Measurements from ENCODE around the gene PNPLA7.
"Not testable (repeated sequence)": the region's sequence is repeated elsewhere in the genome, so short reads cannot be mapped to it uniquely, and the experiment has no call there.

The PNPLA7 gene

DNA sequence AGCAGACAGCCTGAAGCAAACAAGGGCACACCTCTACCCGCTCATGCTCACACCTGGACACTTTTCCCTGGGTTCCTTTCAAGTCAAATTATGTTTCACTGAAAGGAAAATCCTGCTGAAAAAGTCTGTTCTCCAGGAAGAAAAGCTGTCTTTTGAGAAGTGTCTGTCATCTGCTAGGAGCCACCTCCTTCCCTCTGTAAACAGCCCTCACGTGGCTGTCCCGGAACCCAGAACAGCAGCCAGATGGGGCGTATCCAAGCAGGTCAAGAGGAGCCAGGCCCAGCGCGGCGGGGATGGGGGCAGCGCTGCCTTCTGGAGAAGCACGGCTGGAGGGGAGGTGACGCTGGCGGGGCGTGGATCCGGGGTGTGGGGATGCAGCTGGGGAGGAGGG lies at the start of gene PNPLA7:
Gene PNPLA7 (minus strand): TSS at position 172 of the 391 bp plus-strand sequence. CDS start 205 bp downstream, outside the sequence.
- DNase-seq: peak; percentile 46 to 60

DNA sequence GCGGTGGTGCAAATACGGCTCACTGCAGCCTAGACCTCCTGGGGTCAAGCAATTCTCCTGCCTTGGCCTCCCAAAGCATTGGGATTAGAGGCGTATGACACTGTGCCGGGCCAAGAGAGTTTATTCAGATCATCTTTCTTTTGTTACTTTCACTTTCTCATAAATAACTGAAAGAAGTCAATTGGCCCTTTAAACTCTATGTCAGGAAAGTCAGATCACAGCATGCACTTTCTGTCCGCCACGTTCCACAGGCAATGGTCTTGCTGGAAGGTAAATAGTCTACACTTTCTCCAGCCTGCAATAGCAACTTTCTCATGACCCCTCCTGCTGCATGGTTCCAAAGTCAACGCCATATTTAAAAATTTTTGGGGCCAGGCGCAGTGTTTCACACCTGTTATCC lies 48.7 kb upstream of the PNPLA7 start:
- no peak for DNase-seq

DNA sequence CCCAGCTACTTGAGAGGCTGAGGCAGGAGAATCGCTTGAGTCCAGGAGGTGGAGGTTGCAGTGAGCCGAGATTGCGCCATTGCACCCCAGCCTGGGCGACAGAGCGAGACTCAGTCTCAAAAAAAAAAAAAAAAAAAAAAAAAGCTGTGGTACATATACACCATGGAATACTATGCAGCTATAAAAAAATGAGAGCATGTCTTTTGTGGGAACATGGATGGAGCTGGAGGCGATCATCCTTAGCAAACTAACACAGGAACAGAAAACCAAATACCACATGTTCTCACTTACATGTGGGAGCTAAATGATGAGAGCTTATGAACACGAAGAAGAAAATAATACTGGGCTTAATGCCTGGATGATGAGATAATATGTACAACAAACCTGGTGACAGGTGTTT lies 46.4 kb upstream of the PNPLA7 start:
- not testable (repeated sequence) for DNase-seq

DNA sequence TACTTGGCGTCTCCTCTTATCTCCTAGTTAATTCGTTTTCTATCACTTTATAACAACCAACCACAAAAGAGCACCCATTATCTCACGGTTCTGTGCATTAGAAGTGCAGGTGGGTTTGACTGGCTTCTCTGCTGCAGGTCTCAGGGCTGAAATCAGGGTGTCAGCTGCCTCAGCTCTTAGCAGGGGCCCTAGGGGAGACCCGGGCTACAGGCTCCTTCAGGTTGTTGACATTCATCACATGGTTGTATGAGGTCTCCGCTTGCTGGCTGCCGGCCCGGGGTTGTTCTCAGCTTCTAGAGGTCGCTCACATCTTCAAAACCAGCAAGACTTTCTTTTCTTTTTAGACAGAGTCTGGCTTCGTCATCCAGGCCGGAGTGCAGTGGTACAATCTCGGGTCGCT lies 43.0 kb upstream of the PNPLA7 start:
- no peak for DNase-seq

DNA sequence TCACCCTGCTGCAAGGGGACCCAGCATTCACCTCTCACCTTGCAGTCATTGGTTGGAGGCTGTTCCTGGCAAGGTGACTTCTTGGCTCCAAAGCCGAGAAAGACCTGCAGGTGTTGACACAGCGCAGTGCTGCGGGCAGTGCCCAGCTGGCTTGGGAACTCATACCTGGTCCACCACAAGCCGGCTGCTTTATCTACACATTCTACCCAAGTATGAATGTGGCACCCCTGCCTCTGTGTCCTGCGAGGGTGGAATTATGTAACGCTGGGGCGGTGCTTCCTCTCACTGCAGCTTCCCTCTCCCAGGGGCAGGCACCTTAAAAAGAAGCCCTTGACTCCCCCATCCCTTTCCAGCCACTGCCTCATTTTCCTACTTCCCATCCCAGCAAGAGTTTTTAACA lies 42.6 kb upstream of the PNPLA7 start:
- DNase-seq: no peak

DNA sequence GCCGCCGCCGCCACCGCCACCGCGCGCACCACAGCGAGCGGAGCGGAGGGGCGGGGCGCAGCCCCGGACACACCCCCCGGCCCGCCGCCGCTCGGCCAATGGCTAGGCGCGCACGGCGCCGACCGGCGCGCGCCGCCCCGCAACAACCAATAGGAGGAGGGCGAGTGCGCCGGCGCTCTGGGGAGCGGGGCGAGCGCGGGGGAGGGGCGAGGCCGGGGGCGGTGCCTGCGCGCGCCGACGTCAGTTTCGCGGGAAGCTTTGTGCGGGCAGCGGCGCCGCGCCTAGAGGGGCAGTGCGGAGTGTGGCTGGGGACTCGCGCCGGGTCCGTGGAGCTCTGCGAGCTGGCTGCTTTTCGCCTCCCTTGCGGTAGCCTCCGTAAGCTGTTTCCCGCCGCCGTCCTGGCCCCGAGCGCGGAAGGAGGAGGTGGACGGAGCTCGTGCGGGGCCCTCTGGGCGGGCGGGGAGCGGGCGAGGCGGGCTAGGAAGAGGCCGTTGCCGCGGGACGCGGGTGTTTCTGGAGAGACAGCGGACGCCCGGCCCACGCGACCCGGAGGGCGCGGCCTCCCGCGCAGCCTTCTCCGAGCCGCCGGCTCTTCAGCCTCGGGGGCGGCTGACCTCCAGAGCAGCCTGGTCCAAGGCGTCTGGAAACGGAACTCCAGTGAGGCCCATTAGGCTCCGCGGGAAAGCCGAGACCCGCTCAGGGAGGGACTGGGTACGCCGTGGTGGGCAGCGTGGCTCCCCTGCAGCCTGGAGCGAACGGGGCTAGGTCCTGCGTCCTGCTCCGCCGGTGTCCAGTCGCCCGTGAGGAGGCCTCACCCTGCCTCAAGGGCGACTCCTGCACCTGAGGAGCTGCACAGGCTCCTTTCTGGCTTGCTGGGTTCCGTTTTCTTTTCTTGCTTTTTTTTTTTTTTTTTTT lies 40.5 kb upstream of the PNPLA7 start, which contains the start of gene ZMYND19:
Gene ZMYND19 (minus strand): TSS at position 44 of the 915 bp plus-strand sequence. CDS start 249 bp downstream, outside the sequence.
- peak; percentile 82 to 91 for DNase-seq

DNA sequence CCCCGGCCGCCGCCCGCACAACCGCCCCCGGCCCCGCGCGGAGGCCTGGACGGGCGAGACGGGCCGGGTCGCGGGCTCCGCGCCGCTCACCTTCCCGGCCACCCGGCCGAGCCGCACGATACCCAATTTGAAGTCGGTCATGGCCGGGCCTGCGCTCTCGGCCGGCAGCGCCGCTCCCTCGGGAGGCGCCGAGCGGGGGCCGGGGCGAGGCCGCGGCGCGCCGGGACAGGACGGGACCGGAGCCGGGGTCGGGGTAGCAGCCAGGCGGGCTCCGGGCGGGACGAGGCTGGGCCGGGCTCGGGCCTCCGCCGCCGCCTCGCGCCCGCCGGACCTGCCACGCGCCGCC lies 39.9 kb upstream of the PNPLA7 start:
- DNase-seq: no peak

DNA sequence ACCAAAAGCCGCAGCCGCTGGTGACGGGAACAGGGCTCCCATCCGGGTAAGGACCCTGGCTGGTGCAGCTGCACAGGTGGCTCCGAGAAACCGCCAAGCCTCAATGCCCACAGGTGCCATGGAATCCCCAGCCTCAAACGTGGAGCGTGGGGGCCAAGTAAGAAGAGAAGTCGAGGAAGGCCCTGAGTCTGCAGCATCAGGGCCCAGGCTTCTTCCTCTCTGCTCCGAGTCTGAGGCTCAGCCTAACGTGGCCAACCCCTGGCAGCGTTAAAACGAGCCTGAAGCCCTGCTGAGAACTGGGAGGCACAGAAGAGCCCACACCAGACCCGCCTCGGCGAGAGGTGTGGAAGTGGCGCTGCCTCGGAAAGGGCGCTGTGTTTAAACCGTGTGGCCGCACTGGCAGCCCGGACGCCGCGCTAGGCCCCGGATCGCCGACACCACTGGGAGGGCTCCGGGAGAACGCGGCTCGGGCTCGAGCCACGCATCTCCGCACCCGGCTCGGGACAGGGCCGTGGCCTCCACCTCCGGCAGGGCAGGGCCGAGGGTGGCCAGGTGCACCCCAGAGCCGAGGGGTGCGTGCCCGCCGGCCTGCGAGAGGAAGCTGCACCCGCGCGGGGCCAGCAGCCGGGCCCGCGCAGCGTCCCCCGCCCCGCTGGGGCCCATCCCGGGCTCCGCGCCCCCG lies 39.4 kb upstream of the PNPLA7 start:
- no peak for DNase-seq

DNA sequence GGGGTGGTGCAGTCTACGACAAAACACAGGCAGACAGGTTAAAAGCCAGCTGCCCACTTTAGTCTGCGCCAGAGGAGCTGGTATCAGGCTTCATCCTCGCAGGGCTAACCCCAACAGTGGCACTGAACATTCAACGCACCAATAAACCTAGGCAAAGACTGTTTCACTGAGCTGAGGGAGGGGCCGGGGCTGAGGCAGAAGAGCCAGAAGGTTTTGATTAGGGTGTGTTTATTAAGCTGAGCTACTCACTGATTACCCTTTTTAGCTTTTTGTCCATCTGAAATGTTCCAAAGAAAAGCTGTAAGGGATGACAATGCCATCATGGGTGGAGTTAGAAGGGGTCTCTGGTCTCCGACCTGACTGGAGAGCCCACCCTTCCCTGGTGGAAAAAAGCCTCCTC lies 38.7 kb upstream of the PNPLA7 start:
- no peak for DNase-seq

DNA sequence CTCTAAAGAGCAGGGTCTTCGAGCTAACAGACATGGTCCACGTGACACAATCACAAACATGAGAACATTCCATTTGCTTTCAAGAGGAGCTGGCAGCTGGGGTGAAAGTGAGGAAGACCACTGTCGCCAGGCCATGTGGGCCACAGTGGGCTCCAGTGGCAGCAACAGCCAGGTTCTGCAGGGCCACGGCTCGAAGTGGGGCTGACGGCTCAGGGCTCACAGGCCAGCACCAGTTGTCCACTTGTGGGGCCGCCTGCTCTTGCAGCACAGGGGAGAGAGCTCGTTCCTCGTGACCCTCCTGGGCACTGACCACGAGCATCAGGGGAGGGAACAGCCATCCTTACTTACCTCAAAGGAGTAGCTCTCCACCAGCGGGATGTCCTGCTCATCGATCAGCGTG lies 38.1 kb upstream of the PNPLA7 start:
- no peak for DNase-seq

DNA sequence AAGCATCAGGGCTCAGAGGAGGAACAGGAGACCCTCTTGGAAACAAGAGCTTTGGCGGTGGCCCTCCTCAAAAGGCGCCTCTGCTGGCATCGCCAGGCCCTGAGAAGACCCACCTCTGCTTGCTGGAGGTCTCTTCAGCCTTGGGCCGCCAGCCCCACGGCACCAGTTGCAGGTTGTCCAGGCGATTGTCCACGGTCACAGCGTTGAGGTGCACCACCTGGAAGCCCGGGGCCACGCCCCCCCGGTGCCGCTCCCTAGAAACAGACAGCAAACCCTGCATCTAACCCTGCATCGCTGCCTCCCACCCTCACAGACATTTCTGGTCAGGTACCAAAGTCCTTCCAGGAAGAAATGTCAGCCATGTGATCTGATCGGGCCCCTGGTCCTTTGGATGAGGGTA lies 36.7 kb upstream of the PNPLA7 start:
- DNase-seq: no peak

DNA sequence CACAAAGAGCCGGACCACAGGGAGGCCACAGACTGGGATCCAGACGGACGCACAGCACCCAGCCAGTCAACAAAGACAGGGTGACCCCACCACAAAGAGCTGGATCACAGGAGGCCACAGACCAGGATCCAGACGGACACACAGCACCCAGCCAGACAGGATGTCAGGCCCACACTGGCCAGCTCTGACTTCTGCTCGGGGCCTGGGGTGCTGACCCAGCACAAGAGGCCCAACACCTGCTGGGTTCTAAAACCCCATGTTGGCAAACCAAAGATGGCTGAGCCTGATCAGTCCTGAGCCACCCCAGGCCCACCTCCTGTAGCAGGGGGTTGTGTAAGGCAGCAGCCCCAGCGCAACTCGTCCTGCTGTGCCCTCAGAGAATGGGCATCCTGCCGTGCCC lies 33.8 kb upstream of the PNPLA7 start:
- no peak for DNase-seq

DNA sequence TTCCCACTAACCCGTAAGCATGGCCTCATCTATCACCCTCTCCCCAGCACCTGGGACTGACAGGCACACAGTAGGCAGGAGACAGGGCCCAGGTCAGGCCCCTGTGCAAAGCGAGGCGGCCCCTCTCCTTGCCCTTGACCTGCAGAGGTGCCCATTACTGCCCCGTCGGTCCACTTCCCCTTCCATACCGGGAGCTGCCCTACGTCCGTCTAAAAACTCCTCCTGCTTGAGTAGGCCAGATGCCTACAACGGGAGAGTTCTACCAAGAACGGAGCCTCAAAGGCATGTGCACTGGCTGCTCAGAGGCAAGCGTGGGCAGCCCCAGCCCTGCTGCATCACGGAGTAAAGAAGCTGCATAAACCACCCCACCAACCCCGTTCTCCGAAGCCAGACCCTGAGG lies 33.1 kb upstream of the PNPLA7 start:
- no peak for DNase-seq

DNA sequence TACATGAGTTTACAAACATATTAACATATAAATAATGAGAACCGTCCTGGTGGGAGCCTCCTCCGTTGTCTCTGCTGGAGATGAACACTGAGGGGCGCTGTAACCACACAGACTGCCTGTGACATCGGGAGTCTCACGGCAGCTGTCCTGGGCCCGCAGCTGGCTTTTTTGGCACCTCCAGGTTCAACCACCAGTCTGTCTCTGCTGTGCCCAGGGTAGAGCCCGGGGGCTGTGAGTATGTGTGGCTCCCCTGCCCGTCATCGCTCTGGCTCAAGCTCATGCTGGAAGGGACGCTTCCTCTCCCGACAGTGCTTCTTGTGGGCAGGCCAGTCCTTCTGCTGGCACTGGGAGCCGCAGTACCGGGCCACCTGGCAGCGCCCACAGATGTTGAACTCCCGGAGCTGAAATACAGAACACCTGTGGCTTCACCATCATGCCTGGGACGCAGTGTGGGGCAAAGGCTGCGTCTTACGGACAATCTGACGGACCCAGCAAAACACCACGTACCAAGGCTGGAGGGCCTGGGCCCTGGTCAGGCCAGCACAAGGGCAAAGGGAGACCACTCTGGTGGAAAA lies 32.2 kb upstream of the PNPLA7 start:
- DNase-seq: no peak

DNA sequence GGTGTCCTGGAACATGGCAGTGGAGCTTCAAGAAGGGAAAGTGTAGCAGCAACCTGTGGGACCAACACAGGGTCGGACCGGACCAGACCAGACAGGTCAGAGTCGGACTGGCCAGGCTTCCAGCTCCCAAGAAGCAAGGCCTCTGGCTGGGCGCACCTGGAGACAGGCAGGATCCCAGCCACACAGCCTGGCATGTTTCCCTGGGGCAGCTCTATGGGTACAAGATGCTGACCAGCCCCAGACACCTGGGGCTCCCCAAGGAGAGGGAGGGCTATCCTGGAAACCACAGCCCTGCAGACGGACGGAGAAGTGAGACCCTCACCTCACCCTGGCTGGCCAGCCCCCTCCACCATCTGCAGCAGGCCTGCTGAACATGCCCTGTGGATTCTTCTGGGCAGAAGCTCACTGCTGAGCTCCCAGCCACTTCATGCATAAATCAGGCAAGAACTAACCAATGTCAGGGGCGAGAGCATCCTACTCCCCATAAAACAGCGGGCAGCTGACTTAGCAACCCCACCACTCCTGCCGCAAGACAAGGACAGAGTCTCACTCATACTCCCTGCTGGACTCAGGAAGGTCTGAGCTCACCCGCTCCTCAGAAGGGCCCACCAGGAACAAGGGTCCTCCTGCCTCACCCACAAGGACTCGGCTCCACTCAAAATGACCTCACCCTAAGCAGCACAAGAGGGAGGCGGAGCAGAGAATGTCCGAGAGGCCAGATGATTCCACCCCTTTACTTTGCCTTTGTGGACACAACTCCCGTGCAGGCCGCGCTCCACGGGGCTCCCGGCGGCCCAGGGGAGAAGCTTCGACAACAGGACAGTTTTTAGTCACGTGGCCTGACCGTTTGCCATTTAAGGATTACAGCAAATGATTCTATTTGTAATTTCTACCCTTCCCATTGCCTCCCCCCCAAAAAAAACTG lies 31.4 kb upstream of the PNPLA7 start:
- DNase-seq: no peak

DNA sequence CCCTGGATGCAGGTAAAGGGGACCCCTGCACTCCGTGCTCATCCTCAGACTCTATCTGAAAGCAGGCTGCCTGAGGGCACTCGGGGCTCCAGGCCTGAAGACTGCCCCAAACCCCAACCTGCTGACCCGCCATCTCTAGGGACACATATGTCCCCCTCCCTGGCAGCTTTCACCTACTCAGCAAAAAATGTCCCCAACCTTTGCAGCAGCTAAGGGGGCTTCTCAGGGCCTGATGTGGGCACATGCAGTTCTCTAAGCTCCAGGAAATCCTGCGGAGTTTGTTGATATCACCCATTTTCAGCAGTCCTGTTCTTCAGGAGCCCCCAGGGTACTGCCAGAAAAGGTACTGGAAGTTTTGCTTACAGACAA lies 30.7 kb upstream of the PNPLA7 start:
- no peak for DNase-seq

DNA sequence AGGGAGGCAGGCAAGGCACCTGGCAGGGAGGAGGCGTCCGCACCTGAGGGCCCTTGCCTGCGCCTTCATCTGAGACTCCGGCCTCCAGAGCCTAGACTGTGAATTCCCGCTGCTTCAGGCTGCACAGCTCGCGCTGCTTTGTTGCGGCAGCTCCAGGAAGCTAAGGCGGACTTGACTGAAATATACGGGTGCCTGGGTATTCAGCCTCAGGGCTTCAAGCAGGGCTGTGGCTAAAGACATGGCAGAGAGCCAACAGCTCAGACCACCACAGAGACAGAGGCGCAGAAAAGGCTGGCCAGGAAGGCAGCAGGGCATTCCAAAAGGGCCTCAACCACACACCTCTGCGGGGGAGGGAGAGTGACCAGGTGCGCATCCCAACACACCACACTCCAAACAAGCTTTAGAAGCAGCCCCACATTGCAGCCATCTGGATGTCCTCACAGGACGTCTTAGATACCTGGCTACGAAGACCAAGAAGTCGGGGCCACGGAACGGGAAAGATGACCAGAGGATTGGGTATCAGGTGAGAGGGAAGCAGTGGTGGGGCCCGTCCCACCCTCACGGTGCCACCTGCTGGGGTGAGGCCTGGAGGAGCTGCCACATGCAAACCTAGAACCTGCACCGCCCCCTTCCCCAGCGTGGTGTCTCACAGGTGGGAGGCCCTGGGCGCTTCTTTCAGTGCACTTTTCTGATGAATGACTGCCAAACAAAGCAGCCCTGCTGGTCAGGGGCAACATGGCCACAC lies 30.2 kb upstream of the PNPLA7 start:
- no peak for DNase-seq

DNA sequence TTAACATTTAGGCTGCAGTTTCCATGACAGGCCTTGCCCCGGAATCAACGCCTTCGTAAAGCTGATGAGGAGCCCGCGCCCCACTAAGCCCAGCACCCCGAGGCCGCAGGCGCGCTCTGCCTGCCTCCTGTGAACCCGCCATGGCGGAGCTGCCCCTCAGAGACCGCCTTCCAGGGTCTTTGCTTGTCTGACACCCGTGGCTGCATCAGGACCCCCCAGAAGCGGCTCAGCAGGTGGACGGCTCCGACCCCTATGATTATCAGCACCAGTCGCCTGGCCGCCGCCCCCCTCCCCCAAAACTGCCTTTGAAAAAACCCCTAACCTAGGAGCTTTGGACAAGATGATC lies 29.0 kb upstream of the PNPLA7 start:
- DNase-seq: no peak

DNA sequence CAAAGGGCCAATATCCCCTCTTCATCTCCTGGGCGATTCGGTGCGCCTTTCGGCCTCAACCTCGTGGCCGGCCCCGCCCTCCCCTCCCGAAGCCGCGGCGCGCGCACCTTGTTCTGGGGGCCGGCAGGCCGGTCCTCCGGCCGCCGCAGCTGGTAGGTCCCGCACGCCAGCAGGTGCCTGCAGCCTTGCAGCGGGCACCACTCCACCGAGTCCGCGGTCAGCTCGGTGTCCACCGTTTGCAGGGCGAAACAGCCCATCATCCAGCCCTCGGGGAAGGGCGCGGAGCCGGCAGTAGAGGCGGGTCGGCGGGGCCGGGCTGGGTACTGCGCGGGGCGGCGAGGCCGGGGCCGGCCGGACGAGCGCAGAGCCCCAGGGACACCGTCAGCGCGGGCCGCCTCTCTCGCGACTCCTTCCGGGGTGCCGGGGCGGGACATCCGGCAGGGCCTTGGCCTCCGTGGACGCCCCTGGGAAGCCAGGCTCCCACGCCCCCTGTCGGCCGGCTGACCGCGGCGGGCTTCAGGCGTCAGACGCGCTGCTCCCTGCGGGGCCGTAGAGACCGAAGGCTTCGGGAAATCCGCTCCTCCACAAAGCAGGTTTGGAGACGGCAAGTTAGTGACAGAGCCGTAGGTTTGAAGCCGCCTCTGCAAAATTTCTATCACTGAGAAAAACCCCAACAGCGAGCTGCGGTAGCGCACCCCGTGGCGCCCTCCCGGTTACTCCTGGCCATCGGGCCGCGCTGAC lies 28.5 kb upstream of the PNPLA7 start, which contains the start of gene DPH7:
Gene DPH7 (minus strand): TSS at position 408 of the 741 bp plus-strand sequence. CDS start 148 bp downstream, at position 260.
- peak; percentile 88 to 94 for DNase-seq

DNA sequence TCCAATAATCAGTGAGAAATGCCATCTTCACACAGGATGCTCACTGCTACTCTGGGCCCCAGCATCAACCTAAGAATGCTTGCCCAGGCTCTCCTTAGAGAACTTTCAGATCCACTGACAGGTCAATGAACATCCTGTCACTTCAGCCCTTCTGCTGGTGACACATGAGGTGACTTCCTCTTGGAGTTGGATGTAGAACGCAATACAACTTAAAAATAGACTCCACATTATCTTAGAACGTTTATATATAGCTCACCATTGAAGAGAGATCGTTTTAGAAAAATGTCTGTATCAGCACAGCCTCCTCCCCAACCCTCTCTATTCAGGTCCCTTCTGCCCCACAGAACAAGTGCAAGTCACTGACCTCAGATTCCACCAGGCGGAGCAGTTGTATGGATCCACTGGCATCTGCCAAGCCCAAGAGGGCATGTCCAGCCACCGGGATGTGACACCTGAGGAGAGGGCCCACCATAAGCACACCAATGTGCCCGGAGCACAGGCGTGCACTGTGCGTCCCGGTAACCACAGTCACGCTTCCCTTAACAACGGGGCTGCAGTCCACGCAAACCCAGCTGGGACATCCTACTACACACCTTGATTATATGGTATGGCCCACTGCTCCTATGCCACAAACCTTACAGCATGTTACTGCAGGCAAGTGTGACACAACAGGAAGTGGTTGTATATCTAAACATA lies 25.7 kb upstream of the PNPLA7 start:
- DNase-seq: no peak

DNA sequence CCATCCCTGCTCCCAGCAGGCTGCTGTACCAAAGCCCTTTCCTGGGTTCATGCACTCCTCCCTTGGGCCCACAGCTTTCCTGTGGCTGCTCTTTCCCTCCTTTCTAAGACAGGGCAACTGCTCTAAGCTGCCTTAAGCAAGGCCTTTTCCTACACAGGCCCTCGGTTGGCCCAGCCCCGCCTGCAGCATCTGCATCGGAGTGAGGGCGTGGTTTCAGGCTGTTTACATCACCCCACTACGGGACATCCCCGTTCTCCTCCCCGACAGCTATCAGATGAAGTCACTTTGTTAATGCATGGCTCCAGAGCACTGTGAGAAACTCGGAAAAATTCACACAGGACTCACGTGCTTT lies 25.1 kb upstream of the PNPLA7 start:
- no peak for DNase-seq

Measured in NCI-H1930 (cell line).